WTC11 (cell line): Measurements from ENCODE around the gene RRP36. TPM values are rescaled to one million over a fixed set of nuclear protein-coding genes. Genes with fewer than 3 reads are reported as not detected.

Experiments
- ATAC-seq: fragments of 200-7000 bp; cut with Tn5 transposase; 2 replicates; pipeline ENCODE4 v1.10.0; 2021; ENCODE audit warnings: mild to moderate bottlenecking, moderate library complexity
- CTCF ChIA-PET: fragments of 300-600 bp; sonication (Branson Sonifier 250); formaldehyde crosslinking; loops from one replicate; lab custom pipeline; 2021; ENCODE audit warnings: antibody characterized with exemption; lab: Charles Lee
- POLR2A ChIA-PET: fragments of 350-600 bp; sonication (Branson Sonifier 250); formaldehyde crosslinking; loops from one replicate; lab custom pipeline; 2021; ENCODE audit warnings: antibody characterized with exemption; lab: Charles Lee
- DNase-seq: peaks from one replicate; pipeline ENCODE4 v3.0.0; 2021; ENCODE audit warnings: low spot score
- H3K27ac Mint-ChIP-seq: 2 replicates; pipeline ENCODE4 v1.8.0; 2021; ENCODE audit warnings: mixed read lengths
- H3K27me3 Mint-ChIP-seq: 2 replicates; pipeline ENCODE4 v1.8.0; 2021; ENCODE audit warnings: low read depth, mild to moderate bottlenecking, moderate library complexity, mixed read lengths
- H3K36me3 Mint-ChIP-seq: 2 replicates; pipeline ENCODE4 v1.8.0; 2021; ENCODE audit warnings: mixed read lengths
- H3K4me1 Mint-ChIP-seq: 2 replicates; pipeline ENCODE4 v1.8.0; 2022; ENCODE audit warnings: mixed read lengths
- H3K4me3 Mint-ChIP-seq: 2 replicates; pipeline ENCODE4 v1.8.0; 2021; ENCODE audit warnings: mild to moderate bottlenecking, moderate library complexity, mixed read lengths
- H3K9me3 Mint-ChIP-seq: 2 replicates; pipeline ENCODE4 v1.8.0; 2021; ENCODE audit warnings: mixed read lengths
- CREM ChIP-seq: sonication (generic); formaldehyde crosslinking; IDR thresholded peaks from 2 replicates; pipeline ENCODE4 v1.8.1; 2022; ENCODE audit warnings: mild to moderate bottlenecking, missing genetic modification reagents, moderate library complexity
- FOXJ3 ChIP-seq: sonication (generic); formaldehyde crosslinking; IDR thresholded peaks from 2 replicates; pipeline ENCODE4 v1.9.0; 2021; ENCODE audit warnings: missing genetic modification reagents, mild to moderate bottlenecking, borderline replicate concordance
- IRF2 ChIP-seq: sonication (generic); formaldehyde crosslinking; IDR thresholded peaks from 2 replicates; pipeline ENCODE4 v1.8.0; 2022; ENCODE audit warnings: low read depth, missing genetic modification reagents, borderline replicate concordance
- JAZF1 ChIP-seq: fragments of 250-450 bp; sonication (Bioruptor Pico); IDR thresholded peaks from 2 replicates; pipeline ENCODE4 v1.9.0; 2021; ENCODE audit warnings: moderate library complexity, mild to moderate bottlenecking, inconsistent platforms
- JUN ChIP-seq: sonication (generic); formaldehyde crosslinking; IDR thresholded peaks from 2 replicates; pipeline ENCODE4 v1.8.0; 2023; ENCODE audit warnings: mild to moderate bottlenecking, missing genetic modification reagents
- NFATC4 ChIP-seq: fragments of 250-450 bp; sonication (Bioruptor Pico); IDR thresholded peaks from 2 replicates; pipeline ENCODE4 v1.9.0; 2021; ENCODE audit warnings: mild to moderate bottlenecking
- NFYB ChIP-seq: sonication (generic); formaldehyde crosslinking; conservative IDR thresholded peaks from 2 replicates; pipeline ENCODE4 v1.8.0; 2022; ENCODE audit warnings: low read depth, missing genetic modification reagents
- NR2C2 ChIP-seq: sonication (generic); formaldehyde crosslinking; IDR thresholded peaks from 2 replicates; pipeline ENCODE4 v1.8.0; 2022; ENCODE audit warnings: mild to moderate bottlenecking, missing genetic modification reagents
- SOX15 ChIP-seq: fragments of 250-450 bp; sonication (Bioruptor Pico); IDR thresholded peaks from 2 replicates; pipeline ENCODE4 v1.9.0; 2021; ENCODE audit warnings: mild to moderate bottlenecking
- SP1 ChIP-seq: sonication (generic); formaldehyde crosslinking; conservative IDR thresholded peaks from 2 replicates; pipeline ENCODE4 v1.8.1; 2022; ENCODE audit warnings: missing genetic modification reagents
- TEAD1 ChIP-seq: sonication (generic); formaldehyde crosslinking; IDR thresholded peaks from 2 replicates; pipeline ENCODE4 v1.8.0; 2022; ENCODE audit warnings: mild to moderate bottlenecking, missing genetic modification reagents
- TP53 ChIP-seq: sonication (generic); formaldehyde crosslinking; IDR thresholded peaks from 2 replicates; pipeline ENCODE4 v1.8.1; 2023; ENCODE audit warnings: mild to moderate bottlenecking, missing genetic modification reagents
- ZNF232 ChIP-seq: sonication (generic); formaldehyde crosslinking; IDR thresholded peaks from 2 replicates; pipeline ENCODE4 v1.8.0; 2022; ENCODE audit warnings: mild to moderate bottlenecking, missing genetic modification reagents
- ZNF317 ChIP-seq: sonication (generic); formaldehyde crosslinking; IDR thresholded peaks from 2 replicates; pipeline ENCODE4 v1.8.1; 2023; ENCODE audit warnings: low read depth, mild to moderate bottlenecking, moderate library complexity, missing genetic modification reagents, borderline replicate concordance
- total RNA-seq: library from RNA; stranded (reverse); gene quantifications from 3 replicates; pipeline ENCODE4 v1.2.3, GENCODE V29; 2021
- TF ChIP-seq, protein P1 (sequence below): sonication (generic); formaldehyde crosslinking; IDR thresholded peaks from 2 replicates; pipeline ENCODE4 v1.8.1; 2023; ENCODE audit warnings: mild to moderate bottlenecking, missing genetic modification reagents
- TF ChIP-seq, protein P2 (sequence below): sonication (generic); formaldehyde crosslinking; IDR thresholded peaks from 2 replicates; pipeline ENCODE4 v1.8.1; 2023; ENCODE audit warnings: mild to moderate bottlenecking, missing genetic modification reagents, borderline replicate concordance
- TF ChIP-seq, protein P3 (sequence below): sonication (generic); formaldehyde crosslinking; IDR thresholded peaks from 2 replicates; pipeline ENCODE4 v1.8.1; 2022; ENCODE audit warnings: low read depth, missing genetic modification reagents, borderline replicate concordance
- TF ChIP-seq, protein P4 (sequence below): fragments of 250-450 bp; sonication (Bioruptor Pico); conservative IDR thresholded peaks from 2 replicates; pipeline ENCODE4 v1.9.0; 2021; ENCODE audit warnings: mild to moderate bottlenecking
- TF ChIP-seq, protein P5 (sequence below): sonication (generic); formaldehyde crosslinking; IDR thresholded peaks from 2 replicates; pipeline ENCODE4 v1.8.1; 2023; ENCODE audit warnings: mild to moderate bottlenecking, missing genetic modification reagents, moderate library complexity
- TF ChIP-seq, protein P6 (sequence below): fragments of 250-450 bp; sonication (Bioruptor Pico); IDR thresholded peaks from 2 replicates; pipeline ENCODE4 v1.9.0; 2021; ENCODE audit warnings: moderate library complexity, mild to moderate bottlenecking, inconsistent platforms, borderline replicate concordance

Gene RRP36
- total RNA-seq, 1 experiment from 2014 or later = 81.0 TPM

DNA sequence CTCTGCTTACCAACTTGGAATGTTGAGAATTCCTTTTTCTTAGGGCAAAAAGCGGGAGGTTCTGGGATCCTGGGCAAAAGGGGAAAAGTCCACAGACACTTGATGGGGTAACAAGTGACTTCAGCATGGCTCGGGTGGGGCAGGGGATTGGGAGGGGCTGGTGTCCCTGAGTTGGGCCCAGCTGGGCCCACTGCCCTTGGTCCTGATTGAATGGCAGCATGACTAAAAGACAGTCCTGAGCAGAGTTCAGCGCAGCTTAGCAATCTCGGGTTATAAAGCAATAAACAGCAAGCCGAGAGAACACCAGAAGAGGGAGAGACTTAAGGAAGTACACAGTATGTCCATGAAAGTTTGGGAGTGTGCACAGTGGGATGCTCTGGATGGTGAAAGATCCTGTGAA, 31.5 kb upstream of the RRP36 start:
- ChIA-PET CTCF (no interaction called here), POLR2A (no interaction called here)
- no peak for TF ChIP-seq ZNF317
- no peak for TF ChIP-seq CREM (CRISPR knock-in tag)
- TF ChIP-seq JAZF1 (CRISPR knock-in tag) = no peak
- TF ChIP-seq ZNF232 (CRISPR knock-in tag) = no peak
- no peak for TF ChIP-seq NR2C2 (CRISPR knock-in tag)
- no peak for TF ChIP-seq NFATC4 (CRISPR knock-in tag)
- no peak for TF ChIP-seq TEAD1
- TF ChIP-seq, protein P1, sequence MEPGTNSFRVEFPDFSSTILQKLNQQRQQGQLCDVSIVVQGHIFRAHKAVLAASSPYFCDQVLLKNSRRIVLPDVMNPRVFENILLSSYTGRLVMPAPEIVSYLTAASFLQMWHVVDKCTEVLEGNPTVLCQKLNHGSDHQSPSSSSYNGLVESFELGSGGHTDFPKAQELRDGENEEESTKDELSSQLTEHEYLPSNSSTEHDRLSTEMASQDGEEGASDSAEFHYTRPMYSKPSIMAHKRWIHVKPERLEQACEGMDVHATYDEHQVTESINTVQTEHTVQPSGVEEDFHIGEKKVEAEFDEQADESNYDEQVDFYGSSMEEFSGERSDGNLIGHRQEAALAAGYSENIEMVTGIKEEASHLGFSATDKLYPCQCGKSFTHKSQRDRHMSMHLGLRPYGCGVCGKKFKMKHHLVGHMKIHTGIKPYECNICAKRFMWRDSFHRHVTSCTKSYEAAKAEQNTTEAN = no peak
- TF ChIP-seq, protein P2, sequence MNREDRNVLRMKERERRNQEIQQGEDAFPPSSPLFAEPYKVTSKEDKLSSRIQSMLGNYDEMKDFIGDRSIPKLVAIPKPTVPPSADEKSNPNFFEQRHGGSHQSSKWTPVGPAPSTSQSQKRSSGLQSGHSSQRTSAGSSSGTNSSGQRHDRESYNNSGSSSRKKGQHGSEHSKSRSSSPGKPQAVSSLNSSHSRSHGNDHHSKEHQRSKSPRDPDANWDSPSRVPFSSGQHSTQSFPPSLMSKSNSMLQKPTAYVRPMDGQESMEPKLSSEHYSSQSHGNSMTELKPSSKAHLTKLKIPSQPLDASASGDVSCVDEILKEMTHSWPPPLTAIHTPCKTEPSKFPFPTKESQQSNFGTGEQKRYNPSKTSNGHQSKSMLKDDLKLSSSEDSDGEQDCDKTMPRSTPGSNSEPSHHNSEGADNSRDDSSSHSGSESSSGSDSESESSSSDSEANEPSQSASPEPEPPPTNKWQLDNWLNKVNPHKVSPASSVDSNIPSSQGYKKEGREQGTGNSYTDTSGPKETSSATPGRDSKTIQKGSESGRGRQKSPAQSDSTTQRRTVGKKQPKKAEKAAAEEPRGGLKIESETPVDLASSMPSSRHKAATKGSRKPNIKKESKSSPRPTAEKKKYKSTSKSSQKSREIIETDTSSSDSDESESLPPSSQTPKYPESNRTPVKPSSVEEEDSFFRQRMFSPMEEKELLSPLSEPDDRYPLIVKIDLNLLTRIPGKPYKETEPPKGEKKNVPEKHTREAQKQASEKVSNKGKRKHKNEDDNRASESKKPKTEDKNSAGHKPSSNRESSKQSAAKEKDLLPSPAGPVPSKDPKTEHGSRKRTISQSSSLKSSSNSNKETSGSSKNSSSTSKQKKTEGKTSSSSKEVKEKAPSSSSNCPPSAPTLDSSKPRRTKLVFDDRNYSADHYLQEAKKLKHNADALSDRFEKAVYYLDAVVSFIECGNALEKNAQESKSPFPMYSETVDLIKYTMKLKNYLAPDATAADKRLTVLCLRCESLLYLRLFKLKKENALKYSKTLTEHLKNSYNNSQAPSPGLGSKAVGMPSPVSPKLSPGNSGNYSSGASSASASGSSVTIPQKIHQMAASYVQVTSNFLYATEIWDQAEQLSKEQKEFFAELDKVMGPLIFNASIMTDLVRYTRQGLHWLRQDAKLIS (CRISPR knock-in tag) = no peak
- no peak for TF ChIP-seq NFYB
- TF ChIP-seq, protein P3, sequence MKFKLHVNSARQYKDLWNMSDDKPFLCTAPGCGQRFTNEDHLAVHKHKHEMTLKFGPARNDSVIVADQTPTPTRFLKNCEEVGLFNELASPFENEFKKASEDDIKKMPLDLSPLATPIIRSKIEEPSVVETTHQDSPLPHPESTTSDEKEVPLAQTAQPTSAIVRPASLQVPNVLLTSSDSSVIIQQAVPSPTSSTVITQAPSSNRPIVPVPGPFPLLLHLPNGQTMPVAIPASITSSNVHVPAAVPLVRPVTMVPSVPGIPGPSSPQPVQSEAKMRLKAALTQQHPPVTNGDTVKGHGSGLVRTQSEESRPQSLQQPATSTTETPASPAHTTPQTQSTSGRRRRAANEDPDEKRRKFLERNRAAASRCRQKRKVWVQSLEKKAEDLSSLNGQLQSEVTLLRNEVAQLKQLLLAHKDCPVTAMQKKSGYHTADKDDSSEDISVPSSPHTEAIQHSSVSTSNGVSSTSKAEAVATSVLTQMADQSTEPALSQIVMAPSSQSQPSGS (CRISPR knock-in tag) = no peak
- TF ChIP-seq JUN (CRISPR knock-in tag) = no peak
- no peak for TF ChIP-seq TP53 (CRISPR knock-in tag)
- TF ChIP-seq, protein P4, sequence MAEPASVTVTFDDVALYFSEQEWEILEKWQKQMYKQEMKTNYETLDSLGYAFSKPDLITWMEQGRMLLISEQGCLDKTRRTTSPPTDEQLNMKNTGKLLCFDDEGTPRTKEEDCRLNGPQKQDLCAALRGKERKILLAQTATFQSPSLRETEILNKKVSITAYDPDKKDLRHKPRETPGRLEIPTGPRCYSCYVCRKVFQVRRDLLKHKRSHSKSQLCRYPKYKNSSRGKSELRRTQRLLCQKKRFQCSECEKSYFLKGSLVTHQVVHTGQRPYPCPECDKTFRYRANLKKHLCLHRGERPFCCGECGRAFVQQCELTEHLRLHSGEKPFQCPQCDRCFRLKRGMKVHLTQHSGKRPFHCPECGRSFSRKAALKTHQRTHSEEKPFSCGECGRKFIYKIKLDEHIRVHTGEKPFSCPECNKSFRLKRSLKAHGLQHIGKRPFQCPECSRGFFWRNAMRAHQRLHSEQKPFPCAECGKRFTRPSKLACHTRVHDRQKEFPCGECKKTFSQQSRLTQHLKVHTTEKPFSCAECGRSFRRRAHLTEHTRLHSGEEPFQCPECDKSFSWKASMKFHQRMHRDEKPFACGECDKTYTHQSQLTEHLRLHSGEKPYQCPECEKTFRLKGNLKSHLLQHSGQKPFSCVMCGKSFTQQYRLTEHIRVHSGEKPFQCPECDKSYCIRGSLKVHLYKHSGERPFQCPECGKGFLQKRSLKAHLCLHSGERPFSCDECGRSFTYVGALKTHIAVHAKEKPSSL = no peak
- no peak for TF ChIP-seq SP1 (CRISPR knock-in tag)
- no peak for TF ChIP-seq IRF2 (CRISPR knock-in tag)
- TF ChIP-seq, protein P5, sequence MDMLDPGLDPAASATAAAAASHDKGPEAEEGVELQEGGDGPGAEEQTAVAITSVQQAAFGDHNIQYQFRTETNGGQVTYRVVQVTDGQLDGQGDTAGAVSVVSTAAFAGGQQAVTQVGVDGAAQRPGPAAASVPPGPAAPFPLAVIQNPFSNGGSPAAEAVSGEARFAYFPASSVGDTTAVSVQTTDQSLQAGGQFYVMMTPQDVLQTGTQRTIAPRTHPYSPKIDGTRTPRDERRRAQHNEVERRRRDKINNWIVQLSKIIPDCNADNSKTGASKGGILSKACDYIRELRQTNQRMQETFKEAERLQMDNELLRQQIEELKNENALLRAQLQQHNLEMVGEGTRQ (CRISPR knock-in tag) = no peak
- TF ChIP-seq SOX15 (CRISPR knock-in tag) = no peak
- TF ChIP-seq FOXJ3 (CRISPR knock-in tag) = no peak
- TF ChIP-seq, protein P6, sequence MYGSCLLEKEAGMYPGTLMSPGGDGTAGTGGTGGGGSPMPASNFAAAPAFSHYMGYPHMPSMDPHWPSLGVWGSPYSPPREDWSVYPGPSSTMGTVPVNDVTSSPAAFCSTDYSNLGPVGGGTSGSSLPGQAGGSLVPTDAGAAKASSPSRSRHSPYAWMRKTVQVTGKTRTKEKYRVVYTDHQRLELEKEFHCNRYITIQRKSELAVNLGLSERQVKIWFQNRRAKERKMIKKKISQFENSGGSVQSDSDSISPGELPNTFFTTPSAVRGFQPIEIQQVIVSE (CRISPR knock-in tag) = no peak
- no peak overlapping the region for H3K4me3 Mint-ChIP-seq
- H3K27ac Mint-ChIP-seq = no peak overlapping the region
- no peak for ATAC-seq
- H3K9me3 Mint-ChIP-seq = no peaks in the 10 kb centered on the region
- H3K27me3 Mint-ChIP-seq = no peaks in the 10 kb centered on the region
- peaks cover 21% of the 10 kb centered on the region for H3K36me3 Mint-ChIP-seq
- H3K4me1 Mint-ChIP-seq = peaks cover 15% of the 10 kb centered on the region
- no peak for DNase-seq
